Epithelial cell of esophagus (primary cell): ENCODE results near the gene PIGT.

Experiments used
- DNase-seq: peaks from one replicate; pipeline ENCODE4 v3.0.0; 2010; ENCODE audit warnings: low read depth
- H3K4me3 ChIP-seq: 2 replicates; pipeline ENCODE4 v1.5.1; 2011; ENCODE audit warnings: mild to moderate bottlenecking, low read length, control low read depth
- CTCF ChIP-seq: IDR thresholded peaks from 2 replicates; pipeline ENCODE4 v1.5.1; 2011; ENCODE audit warnings: low read depth, mild to moderate bottlenecking, low read length, control low read depth, inconsistent platforms; ENCODE audit not compliant: insufficient read depth; ENCODE audit errors: missing control alignments

PIGT gene

GRCh38 chr20:45427236-45428149 lies 11.6 kb downstream of the PIGT start:
- no peak for DNase-seq
- no peak for TF ChIP-seq CTCF
- no peak overlapping the region for H3K4me3 ChIP-seq

- no peak overlapping the region for H3K4me3 ChIP-seq
- TF ChIP-seq CTCF: no peak
- DNase-seq: no peak
These were observed 13.7 kb downstream of the PIGT start for GRCh38 chr20:45429618-45430017.

- DNase-seq: no peak
- no peak overlapping the region for H3K4me3 ChIP-seq
- no peak for TF ChIP-seq CTCF
These were observed 16.4 kb downstream of the PIGT start for GRCh38 chr20:45432294-45432693.

GRCh38 chr20:45433316-45433715 lies 17.4 kb downstream of the PIGT start:
- DNase-seq: no peak
- TF ChIP-seq CTCF: no peak
- no peak overlapping the region for H3K4me3 ChIP-seq

- no peak overlapping the region for H3K4me3 ChIP-seq
- no peak for TF ChIP-seq CTCF
- DNase-seq: no peak
These were observed 18.0 kb downstream of the PIGT start for GRCh38 chr20:45433976-45434375.

- DNase-seq: peak; percentile 77
- TF ChIP-seq CTCF: peak; percentile 90
These were observed 21.0 kb downstream of the PIGT start for GRCh38 chr20:45436732-45437485.

More at GRCh38 chr20:45436732-45437485, 21.0 kb downstream of the PIGT start:
- H3K4me3 ChIP-seq: peak overlapping the region; percentile 53
